ENCODE measurements around the gene ZP4.

The ZP4 gene, protein sequence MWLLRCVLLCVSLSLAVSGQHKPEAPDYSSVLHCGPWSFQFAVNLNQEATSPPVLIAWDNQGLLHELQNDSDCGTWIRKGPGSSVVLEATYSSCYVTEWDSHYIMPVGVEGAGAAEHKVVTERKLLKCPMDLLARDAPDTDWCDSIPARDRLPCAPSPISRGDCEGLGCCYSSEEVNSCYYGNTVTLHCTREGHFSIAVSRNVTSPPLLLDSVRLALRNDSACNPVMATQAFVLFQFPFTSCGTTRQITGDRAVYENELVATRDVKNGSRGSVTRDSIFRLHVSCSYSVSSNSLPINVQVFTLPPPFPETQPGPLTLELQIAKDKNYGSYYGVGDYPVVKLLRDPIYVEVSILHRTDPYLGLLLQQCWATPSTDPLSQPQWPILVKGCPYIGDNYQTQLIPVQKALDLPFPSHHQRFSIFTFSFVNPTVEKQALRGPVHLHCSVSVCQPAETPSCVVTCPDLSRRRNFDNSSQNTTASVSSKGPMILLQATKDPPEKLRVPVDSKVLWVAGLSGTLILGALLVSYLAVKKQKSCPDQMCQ

DNA sequence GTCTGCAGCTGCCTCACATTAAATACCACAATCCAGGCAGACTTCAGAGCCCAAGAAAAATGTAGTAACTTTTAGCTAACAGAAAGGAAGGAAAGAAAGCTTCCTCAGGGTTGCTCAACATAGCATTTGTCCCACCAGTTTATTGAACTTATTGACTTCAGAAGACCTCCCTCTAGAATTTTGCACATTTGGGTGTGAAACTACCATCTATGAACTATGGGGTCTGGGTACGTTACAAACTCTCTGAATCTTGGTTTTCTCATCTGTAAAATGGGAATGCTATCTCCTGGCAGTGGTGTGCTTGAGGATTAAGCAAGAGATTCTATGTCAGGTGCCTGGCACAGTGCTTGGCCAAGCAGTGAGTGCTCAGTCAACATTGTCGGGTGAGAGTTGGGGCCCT, at the start of gene ZP4:
ZP4 (minus strand) TSS at position 101 of the 400 bp plus-strand sequence. CDS start 287 bp downstream, outside the sequence.
- DNase-seq: no peak

DNA sequence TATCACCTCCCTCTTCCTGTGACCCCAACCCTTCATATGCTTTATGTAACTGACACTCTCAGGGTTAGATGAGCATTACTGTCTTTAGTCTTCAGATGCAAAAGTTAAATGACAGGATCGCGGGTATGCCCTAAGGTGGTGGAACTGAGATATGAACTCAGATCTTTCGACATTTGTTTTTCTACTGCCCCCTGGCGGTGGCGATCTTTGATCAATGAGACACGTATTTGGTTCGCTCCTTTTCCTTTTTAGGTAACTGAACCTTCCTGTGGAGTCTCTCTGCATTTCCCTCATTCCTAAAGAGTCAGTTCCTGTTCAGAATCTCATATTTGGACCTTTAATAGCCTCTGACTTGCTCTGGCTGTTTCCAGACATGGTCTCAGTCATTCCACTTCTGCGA, 47.8 kb upstream of the ZP4 start:
- DNase-seq: no peak

DNA sequence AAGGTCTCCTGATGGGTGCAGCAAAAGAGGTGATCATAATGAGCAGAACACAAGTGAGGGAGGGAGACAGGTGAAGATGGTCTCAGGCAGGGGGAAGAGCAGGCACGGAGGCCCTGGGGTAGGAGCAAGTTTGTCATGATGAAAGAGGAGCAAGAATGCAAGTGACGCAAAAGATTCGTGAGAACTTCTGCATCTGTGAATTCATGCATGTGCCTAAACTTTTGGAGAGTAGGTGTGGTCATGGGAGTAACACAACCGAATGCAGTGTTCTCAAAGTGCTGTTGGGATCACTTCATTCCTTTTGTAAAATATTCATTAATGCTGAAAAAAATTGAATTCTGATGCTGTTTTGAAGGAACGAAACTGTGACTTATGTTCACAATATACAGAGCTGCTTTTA, 47.3 kb upstream of the ZP4 start:
- no peak for DNase-seq

DNA sequence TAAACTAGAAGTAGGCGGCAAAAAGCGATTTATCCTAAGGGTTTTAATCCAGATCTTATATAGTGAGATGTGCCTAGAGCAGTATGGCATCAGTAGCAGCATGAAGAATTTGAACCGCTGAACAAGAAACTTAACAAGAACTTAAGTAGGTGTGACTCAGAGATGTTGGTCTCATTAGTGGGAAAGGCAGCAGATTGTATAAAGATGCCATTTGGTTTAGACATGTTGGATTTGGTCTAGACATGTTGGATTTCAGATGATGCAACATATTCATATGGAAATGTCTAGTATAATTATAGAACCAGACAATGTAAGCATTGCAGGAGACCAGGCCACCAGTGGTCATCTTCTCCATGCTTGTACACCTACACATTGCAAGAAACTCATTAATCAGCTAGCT, 42.1 kb upstream of the ZP4 start:
- no peak for DNase-seq

DNA sequence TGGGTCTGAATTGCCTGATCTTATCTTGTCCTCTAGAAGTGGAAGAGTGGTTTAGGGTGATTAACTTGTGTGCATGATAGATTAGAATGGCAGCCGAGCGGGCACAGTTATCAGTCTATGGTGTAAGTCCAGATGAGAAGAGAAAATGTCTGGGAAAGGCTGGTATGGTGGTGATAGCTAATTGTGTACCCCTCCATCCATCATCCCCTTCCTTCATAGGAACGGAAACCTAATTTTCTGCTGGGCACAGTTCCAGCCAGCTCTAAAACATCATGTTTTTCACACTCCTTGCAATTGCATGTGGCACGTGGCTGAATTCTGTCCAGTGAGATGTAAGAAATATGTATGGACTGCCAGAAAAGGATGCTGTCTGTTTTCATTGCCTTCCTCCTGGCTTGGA, 40.9 kb upstream of the ZP4 start:
- no peak for DNase-seq

DNA sequence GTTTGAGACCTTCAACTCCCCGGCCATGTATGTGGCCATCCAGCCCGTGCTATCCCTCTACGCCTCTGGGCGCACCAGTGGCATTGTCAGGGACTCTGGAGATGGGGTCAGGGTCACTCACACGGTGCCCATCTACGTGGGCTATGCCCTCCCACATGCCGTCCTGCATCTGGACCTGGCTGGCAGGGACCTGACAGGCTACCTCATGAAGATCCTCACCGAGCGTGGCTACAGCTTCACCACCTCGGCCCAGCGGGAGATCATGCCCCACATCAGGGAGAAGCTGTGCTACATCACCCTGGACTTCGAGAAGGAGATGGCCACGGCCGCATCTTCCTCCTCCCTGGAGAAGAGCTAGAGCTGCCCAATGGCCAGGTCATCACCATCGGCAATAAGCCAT, 36.5 kb upstream of the ZP4 start:
- no peak for DNase-seq

DNA sequence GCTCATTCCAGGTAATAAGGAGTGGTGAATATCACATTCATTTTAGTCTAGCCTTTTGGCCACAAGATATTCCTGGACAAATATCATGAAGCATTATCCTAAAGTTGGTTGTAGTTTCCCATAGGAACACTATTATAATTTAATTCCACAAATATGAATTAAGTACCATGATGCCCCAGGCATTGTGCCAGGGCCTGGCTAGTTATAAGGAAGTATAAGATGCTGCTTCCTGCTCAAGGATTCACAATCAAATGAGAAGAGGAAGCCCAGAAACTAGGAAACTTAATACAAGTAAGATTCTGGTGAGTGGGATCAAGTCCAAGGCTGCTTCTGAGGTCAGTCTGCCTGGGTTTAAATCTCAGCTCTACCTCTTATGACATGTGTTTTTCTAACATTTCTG, 30.6 kb upstream of the ZP4 start:
- no peak for DNase-seq

DNA sequence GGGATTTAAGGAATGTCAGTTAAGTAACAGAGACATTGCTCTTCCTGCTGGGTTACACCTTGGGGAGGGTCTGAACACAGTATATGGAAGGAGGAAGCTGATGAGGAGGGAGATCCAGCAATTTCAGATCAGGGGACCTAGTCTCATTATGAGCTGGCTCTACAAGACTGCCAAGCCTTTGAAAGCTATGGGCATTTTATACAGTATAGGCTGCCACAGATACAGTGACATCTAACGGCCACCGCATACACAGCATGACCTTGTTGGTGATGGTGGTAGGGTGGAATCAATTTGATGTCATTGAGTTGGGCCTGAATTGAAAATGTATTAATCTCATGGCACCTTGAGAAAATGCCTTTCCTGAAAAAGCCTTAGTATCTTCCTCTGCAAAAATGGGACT, 22.6 kb upstream of the ZP4 start:
- no peak for DNase-seq

DNA sequence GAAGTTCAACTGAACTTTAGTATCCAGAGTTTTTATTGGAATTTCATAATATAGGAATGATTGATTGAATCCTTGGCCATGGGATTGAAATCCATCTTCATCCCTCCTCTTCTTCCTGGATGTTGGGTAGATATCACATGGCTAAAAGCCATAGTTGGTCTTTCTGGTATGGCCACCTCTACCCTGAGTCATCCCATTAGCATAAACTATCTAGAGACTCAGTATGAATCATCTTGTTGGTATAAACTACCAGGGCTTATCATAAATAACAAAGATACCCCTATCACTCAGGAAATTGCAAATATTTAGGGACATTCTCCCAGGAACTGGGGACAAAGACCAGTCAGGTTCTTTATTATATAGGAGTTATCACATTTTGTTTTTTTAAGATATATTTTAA, 21.2 kb upstream of the ZP4 start:
- DNase-seq: no peak

DNA sequence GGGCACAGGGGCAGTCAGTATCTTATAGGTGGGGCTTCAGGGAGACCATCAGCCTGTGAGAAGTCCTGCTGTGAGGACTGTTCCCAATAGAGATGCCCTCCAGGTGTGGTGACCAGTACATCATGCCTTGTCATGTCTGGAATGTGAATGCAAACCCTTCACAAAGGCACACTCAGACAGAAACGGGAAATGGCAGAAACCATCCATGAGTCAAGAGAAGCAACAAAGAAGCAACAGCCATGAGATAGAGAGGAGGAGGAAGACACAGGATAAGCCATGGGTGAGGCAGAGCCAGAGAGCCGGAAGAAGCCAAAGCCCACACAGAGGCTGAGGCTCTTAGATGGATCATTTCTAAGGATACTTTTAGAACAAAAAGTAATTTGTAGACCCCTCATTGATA, 20.1 kb upstream of the ZP4 start:
- DNase-seq: no peak

DNA sequence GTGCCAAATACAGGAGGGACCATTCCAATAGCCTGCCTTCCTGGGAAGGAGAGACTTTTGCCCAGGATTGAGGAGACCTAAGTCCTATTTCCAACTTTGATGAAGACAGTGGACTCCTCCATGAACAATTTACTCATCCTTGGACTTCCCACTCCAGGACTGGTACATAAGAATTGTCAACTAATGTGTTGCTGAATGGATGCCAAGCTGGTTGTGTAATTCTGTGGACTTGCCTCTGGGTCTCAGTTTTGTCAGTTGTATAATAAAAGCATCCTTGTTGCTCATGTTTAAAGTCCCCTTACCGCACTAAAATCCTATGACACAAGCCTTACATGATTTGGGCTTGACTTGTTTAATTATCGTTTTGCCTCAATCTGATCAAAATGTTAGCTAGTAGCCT, 13.2 kb upstream of the ZP4 start:
- no peak for DNase-seq

DNA sequence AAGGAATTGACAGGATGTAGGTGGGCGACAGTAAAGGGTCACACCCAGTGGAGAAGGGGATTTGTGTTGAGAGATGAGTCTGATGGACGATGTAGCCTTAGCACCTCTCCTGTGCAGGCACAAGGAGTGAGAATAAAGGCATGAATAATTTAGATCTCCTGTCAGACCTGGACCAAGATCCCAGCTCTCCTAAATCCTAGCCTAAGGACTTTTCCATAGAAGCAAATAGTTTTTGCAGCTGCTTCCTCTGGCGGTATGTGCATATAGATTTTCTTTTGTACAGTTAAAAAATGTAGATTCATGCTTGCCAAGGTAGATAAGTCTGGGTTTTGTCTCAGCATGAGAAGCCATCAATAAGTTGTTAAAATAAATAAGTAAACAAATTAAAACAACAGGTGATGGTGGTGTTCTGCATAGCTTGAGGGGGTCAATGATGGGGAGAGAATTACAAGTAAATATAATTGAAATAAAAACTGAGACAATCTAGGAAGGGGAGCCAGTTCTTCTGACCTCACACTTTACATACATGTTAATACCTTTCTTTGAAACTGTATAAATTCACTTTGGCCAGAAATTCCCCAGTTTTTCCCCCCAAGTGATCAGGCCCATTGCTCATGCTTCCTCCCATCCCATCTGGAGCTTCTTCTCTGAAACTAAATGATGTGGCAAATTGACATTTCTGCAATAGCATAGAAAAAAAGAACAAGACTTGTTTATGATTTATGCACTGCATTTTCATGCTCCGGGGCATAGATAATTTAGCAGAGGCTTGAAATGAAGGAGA, 12.4 kb upstream of the ZP4 start:
- DNase-seq: no peak

DNA sequence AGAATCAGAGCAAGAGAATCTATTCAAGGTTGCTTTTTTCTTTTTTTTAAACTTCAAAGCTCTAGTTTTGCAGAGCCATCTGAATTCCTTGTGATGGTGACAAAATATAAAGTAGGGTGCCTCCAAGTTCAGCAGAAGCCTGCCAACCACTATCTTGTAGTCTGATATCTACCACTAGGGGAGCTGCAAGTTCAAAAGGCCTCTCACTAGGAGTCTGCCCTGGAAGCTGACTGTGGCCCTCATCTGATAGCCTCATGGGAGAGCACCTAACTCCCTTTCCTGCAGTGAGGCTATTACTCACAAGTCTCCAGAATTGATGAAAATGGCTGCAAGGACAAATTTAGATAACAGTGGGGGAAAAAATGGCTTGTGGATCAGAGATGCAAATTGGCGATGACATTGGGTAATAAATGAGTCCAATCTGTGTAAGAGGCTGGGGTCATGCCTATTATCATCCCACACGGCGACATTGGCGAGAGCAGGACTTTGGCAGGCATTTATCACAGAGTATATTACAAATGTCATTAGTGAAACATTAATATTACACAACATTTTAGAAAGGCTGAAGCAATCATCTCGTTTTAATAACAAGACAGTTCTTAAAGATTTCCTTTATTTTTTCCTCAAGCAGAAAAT, 10.7 kb upstream of the ZP4 start:
- DNase-seq: no peak

DNA sequence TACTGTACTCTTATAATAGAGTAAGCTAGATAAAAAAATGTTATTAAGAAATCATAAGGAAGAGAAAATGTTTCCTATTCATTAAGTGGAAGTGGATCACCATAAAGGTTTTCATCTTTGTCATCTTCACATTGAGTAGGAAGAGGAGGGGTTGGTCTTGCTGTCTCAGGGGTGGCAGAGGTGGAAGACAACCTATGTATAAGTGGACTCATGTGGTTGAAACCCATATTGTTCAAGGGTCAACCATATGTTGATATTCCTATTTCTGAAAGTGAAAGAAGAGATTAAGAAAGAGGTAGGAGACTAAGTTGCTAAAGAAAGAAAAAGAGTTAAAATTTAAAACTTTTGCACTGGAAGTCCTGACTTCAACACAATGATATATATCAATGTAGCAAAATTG, 4.9 kb upstream of the ZP4 start:
- DNase-seq: no peak

DNA sequence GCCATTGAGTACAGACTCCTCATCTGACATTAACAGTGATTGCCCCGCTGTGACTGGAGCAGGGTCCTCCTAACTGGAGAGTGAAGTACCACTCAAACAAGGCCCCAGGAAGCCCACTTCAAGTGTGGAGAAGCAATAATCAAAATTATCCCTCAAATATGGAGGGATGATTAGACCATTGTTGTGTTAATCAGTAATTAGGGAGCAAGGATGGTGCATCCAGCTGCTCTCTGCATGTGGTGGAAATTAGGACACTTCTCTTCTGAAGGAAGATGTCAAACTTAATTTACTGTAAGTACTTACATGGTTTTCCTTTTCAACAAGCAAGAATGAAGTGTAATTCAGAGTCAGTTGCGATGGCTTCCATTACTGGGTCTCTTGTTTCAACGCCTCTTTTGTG, 3.4 kb upstream of the ZP4 start:
- DNase-seq: no peak

DNA sequence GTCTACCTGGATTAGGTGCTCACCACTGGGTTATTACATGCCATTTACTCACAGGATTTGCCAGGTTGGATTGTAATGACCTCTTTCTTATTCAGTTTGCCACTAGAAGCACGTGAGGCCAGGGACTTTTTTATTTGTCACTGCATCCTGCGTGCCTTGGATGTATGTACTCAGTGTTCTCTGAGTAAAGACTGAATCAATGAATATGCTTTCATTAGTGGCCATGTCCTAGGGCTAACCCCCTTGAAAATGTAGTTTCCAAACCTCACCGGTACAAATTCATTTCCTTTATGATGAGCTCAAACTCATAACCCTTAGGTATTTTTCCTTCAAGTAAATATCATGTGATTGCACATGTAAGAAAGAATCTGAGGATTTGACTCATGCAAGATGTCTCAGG, 1.3 kb upstream of the ZP4 start:
- DNase-seq: no peak

DNA sequence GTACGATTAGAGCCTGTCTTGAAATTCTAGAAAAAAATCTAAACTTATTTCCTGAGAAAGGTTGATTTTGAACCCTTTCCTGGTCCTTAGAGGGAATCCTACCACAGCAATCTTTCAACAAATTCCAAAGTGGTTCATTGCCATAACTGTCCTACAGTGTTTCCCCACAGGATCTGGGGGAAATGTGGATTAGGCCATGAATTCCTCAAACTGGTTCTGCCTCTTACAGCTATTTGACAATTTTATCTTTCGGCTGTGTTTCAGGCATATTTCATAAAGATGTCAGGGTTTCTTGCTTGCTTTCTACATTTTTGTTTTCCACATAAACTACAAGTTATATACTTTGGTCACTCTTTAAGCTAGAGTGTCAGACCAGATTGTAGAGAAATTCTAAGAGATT, 544 bp upstream of the ZP4 start:
- DNase-seq: no peak

DNA sequence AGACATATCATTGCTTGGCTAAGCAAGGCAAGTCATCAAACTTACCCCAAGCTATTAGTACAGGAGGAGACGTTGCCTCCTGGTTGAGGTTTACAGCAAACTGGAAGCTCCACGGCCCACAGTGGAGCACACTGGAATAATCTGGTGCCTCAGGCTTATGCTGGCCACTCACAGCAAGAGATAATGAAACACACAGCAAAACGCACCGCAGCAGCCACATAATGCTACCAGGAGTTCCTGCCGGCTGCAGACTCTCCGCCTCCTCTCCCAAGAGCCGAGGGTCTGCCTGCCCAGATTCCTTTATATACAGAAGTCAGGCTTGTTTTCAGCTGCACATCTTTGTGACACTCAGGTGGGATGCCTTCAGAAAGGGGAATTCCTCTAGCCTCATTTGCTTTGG, 306 bp downstream of the ZP4 start:
- no peak for DNase-seq

DNA sequence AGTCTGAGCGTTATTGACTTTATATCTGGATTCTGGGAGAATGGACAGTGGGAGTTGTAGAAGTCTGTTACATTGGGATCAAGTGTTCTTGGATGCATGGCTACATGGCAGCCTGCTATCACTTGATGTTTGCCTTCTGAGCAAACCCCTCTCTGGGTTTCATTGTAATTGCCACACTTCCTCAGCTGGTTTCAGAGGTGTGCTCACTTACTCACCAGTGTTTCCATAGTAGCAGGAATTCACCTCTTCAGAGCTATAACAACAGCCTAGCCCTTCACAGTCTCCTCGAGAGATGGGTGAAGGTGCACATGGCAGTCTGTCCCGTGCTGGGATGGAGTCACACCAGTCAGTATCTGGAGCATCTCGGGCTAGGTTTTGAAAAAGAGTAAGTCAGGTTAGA, 2.6 kb downstream of the ZP4 start:
- DNase-seq: no peak

DNA sequence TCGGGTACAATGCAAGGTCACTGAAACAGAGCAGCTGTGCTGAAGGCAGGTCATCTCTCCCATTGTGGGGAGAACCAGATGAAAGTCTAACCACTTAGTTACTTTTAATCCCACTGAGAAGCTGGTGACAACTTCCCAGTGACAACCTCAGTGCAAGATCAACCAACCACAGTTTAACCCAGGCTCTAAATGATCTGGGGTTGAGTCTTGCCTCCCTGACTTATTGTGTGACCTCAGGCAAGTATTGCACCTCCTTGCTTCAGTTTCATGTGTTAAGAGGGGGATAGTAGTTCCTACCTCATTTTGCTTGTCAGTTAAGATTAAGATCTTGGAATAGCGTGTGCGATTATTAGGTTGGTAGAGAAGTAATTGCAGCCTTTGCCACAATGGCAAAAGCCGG, 3.2 kb downstream of the ZP4 start:
- DNase-seq: no peak

DNA sequence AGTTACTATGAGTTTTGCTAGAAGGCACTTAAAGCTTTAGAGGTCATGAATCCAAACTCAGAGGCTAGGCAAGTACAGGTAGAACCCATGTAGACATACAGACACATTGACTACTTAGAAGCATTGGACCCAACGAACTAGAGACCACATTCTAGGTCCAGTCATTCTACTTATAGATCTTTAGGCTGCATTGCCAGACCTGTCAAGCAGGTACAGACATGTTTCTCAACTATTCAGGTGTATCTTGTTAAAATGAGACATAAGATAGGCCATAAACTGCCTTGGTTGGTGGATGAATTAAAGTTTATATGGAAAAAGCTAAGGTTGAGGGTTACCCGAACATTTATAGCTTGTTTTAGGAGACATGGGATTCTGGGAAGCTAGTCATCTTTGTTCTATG, 6.5 kb downstream of the ZP4 start:
- no peak for DNase-seq

DNA sequence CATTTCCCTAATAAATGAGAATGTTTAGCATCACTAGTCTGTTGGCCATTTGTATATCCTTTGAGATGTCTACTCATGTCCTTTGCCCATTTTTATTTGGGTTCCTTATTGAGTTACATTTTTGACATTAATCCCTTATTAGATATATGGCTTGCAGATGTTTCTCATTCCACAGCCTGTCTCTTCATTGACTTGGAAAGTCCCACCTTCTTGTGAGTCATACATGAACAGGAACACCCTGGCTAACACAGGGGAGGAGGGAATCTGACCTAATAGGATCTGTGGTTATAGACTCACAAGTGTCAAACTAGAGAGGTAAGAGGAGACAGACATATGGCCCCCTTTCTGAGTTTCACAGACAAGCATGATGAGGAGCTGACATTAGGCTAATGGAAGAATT, 11.5 kb downstream of the ZP4 start:
- no peak for DNase-seq

DNA sequence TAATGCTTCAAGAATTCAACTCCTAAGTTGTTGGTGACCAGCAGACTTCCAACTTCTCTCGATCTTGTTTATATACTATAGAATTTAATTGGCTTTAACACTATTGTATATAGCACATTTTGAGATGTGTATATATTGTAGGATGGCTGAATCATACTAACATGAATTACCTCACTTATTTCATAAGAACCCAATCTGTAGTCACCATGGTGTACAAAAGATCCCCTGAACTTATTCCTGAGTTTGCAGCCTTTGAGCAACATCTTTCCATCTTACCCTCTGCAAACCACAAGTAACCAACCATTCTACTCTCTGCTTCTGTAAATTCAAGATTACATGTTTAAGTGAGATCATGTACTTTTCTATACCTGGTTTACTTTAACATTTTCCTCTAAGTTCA, 12.3 kb downstream of the ZP4 start:
- DNase-seq: no peak

DNA sequence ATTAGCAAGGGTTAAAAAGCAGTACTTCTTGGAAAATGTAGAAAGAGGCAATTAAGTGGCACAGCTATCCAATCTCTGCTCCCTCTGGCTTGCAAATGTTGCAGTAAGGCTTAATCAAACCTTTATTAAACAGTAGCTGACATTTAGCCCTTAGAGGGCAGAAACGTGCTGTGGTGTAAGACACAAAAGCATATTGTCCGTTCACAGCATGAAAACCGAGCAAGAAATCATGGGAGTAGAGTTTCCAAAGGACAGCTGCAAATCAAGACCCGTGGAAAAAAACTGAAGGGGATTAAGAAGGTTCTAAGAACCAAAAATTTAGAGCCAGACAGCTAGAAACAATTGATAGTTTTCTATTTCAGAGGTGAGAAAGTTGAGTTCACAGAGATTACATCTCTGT, 13.1 kb downstream of the ZP4 start:
- DNase-seq: no peak

Measured in activated naive CD4-positive, alpha-beta T cell (primary cell).